ENCODE data around the gene KANK2.

DNA sequence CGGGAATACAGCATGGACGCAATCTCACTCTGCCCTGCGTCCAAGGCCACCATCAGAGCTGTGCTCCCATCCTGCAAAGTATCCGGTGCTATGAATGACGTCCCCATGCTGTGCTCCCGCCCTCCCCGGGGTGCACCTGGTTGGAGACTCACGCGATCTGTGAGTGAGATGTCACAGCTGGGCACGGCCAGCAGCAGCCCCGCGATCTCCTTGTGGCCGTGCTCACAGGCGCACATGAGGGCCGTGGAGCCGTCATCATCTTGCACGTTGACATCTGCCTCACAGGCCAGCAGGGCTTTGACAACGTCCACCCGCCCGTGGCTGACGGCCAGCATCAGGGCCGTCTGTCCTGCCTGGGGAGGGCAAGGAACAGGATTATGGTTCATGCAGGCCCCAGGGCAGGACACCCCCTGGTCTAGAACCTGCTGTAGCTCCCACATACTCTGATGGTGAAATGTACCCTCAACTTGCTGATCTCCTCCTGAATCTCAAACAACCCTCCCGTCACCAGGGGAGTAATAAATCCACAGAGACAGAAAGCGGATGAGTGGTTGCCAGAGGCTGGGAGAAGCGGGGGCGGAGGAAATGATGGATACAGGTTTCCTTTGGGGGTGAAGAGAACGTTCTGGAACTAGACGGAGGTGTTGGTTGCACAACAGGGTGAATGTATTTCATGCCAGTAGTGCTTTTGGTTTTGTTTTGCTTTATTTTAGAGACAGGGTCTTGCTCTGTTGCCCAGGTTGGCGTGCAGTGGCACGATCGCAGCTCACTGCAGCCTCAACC lies 27.3 kb downstream of the KANK2 start:
- TF ChIP-seq, protein P1, sequence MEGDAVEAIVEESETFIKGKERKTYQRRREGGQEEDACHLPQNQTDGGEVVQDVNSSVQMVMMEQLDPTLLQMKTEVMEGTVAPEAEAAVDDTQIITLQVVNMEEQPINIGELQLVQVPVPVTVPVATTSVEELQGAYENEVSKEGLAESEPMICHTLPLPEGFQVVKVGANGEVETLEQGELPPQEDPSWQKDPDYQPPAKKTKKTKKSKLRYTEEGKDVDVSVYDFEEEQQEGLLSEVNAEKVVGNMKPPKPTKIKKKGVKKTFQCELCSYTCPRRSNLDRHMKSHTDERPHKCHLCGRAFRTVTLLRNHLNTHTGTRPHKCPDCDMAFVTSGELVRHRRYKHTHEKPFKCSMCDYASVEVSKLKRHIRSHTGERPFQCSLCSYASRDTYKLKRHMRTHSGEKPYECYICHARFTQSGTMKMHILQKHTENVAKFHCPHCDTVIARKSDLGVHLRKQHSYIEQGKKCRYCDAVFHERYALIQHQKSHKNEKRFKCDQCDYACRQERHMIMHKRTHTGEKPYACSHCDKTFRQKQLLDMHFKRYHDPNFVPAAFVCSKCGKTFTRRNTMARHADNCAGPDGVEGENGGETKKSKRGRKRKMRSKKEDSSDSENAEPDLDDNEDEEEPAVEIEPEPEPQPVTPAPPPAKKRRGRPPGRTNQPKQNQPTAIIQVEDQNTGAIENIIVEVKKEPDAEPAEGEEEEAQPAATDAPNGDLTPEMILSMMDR (conservative IDR thresholded peaks at IDR 0.05 in 1 of 2, IDR thresholded peaks at IDR 0.05 in 1 of 2; ENCODE audit: extremely low read depth in 1 of 2, insufficient read depth in 1 of 2, low read depth in 1 of 2, low read length in 2 of 2) = no peak
- no peak for TF ChIP-seq EZH2 (IDR thresholded peaks at IDR 0.05; ENCODE audit: borderline replicate concordance, low read length)

Measured in mammary epithelial cell (primary cell).